Measurements from ENCODE around the gene CLDN14. TPM values are rescaled to one million over a fixed set of nuclear protein-coding genes. Genes with fewer than 3 reads are reported as not detected.

The CLDN14 gene, protein sequence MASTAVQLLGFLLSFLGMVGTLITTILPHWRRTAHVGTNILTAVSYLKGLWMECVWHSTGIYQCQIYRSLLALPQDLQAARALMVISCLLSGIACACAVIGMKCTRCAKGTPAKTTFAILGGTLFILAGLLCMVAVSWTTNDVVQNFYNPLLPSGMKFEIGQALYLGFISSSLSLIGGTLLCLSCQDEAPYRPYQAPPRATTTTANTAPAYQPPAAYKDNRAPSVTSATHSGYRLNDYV
- total RNA-seq = not detected in 2 replicates

GRCh38 chr21:36479415-36480402 is at the start of gene CLDN14:
CLDN14 (minus strand) TSS chr21:36480122; CDS start chr21:36461695, 18,427 bp downstream.

Other genes with a start within 250 kb of the CLDN14 start
- gene MORC3, start 159.9 kb downstream of the CLDN14 start, total RNA-seq = 23.8 and 29.8 TPM in 2 replicates
- gene CHAF1B, start 94.7 kb downstream of the CLDN14 start, total RNA-seq = 3.7 and 8.9 TPM in 2 replicates
- 0.08 TPM in 1 of 2 replicates, not detected in the other for gene SIM2, start 219.0 kb upstream of the CLDN14 start, total RNA-seq

All from hair follicular keratinocyte (primary cell).